GM12892 (cell line): Measurements from ENCODE around the gene MYO7B.

ENCODE experiments used
- POLR2A ChIP-seq: IDR thresholded peaks from 2 replicates; pipeline ENCODE4 v1.6.1; 2011; ENCODE audit warnings: low read depth, low read length, control low read depth
- POLR2AphosphoS5 ChIP-seq: IDR thresholded peaks from 2 replicates; pipeline ENCODE4 v1.6.1; 2011; ENCODE audit warnings: low read depth, low read length, control low read depth

DNA sequence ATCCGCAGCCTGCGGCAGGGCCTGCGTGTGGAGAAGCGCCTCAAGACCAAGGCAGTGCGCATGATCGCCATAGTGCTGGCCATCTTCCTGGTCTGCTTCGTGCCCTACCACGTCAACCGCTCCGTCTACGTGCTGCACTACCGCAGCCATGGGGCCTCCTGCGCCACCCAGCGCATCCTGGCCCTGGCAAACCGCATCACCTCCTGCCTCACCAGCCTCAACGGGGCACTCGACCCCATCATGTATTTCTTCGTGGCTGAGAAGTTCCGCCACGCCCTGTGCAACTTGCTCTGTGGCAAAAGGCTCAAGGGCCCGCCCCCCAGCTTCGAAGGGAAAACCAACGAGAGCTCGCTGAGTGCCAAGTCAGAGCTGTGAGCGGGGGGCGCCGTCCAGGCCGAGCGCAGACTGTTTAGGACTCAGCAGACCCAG is 115.9 kb downstream of the MYO7B start:
- TF ChIP-seq POLR2A (no peak), POLR2AphosphoS5 (no peak)
